HEK293T (cell line): Measurements from ENCODE around the gene FUT8.

Experiments used
- ARNT ChIP-seq: fragments of 450-650 bp; IDR thresholded peaks from 2 replicates; pipeline ENCODE4 v1.6.1; 2017; ENCODE audit warnings: mild to moderate bottlenecking
- BHLHE40 ChIP-seq: fragments of 450-650 bp; IDR thresholded peaks from 2 replicates; pipeline ENCODE4 v1.6.1; 2016; ENCODE audit warnings: mild to moderate bottlenecking, moderate library complexity, borderline replicate concordance
- ELF4 ChIP-seq: fragments of 450-650 bp; IDR thresholded peaks from 2 replicates; pipeline ENCODE4 v1.6.1; 2017; ENCODE audit warnings: antibody characterized with exemption
- FOXK2 ChIP-seq: fragments of 450-650 bp; IDR thresholded peaks from 2 replicates; pipeline ENCODE4 v1.6.1; 2016; ENCODE audit warnings: mild to moderate bottlenecking
- FOXM1 ChIP-seq: fragments of 450-650 bp; IDR thresholded peaks from 2 replicates; pipeline ENCODE4 v1.6.1; 2017; ENCODE audit warnings: mild to moderate bottlenecking, borderline replicate concordance
- L3MBTL2 ChIP-seq: fragments of 450-650 bp; conservative IDR thresholded peaks from 2 replicates; pipeline ENCODE4 v1.6.1; 2016; ENCODE audit warnings: mild to moderate bottlenecking
- PKNOX1 ChIP-seq: fragments of 450-650 bp; IDR thresholded peaks from 2 replicates; pipeline ENCODE4 v1.6.1; 2016
- SP1 ChIP-seq: fragments of 450-650 bp; IDR thresholded peaks from 2 replicates; pipeline ENCODE4 v1.6.1; 2017
- SUZ12 ChIP-seq: fragments of 450-650 bp; IDR thresholded peaks from 2 replicates; pipeline ENCODE4 v1.6.1; 2016; ENCODE audit warnings: mild to moderate bottlenecking

DNA sequence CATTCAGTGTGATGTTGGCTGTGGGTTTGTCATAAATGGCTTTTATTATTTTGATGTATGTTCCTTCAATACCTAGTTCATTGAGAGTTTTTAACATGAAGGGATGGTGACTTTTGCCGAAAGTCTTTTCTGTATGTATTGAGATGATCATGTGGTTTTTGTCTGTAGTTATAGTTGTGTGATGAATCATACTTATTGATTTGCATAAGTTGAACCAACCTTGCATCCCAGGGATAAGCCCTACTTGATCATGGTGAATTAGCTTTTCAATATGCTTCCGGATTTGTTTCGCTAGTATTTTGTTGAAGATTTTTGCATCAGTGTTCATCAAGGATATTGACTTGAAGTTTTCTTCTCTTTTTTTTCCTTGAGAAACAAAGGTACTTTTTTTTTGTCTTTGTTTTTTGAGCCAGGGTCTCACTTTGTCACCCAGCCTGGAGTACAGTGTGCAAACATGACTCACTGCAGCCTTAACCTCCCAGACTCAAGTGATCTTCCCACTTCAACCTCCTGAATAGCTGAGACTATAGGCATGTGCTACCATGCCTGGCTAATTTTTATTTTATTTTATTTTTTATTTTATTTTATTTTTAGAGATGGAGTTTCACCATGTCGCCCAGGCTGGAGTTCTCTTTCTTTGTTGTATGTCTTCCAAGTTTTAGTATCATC lies 121.3 kb downstream of the FUT8 start:
- TF ChIP-seq L3MBTL2 (no peak), FOXK2 (no peak), SP1 (no peak), BHLHE40 (no peak), ARNT (no peak), FOXM1 (no peak), SUZ12 (no peak), PKNOX1 (no peak), ELF4 (no peak)
